ENCODE results near the gene INPP5B.

- no peak for TF ChIP-seq POLR2A (IDR thresholded peaks at IDR 0.05; ENCODE audit: low read length)
- no peak for TF ChIP-seq GATA1 (IDR thresholded peaks at IDR 0.05; ENCODE audit: low read depth, low read length)
Observed at GRCh38 chr1:37839676-37840075, 107.2 kb downstream of the INPP5B start.

Measured in erythroblast (primary cell).